Keratinocyte (primary cell): ENCODE results near the gene TWF2.

Source experiments
- EZH2 ChIP-seq: IDR thresholded peaks from one replicate; pipeline ENCODE4 v1.6.1; 2012; ENCODE audit warnings: inconsistent platforms, mild to moderate bottlenecking, low read length, moderate library complexity
- TF ChIP-seq, protein P1 (sequence below), 3 experiments: IDR thresholded peaks in 1 of 3; conservative IDR thresholded peaks in 1 of 3; optimal IDR thresholded peaks in 1 of 3; 2 replicates in 2 of 3; 3 replicates in 1 of 3; pipeline versions ENCODE3 to v1.5.1; 2011; ENCODE audit warnings: low read length in 3 of 3, mild to moderate bottlenecking in 3 of 3, moderate library complexity in 2 of 3, control low read depth in 1 of 3, inconsistent platforms in 1 of 3; ENCODE audit not compliant: insufficient read depth in 2 of 3; ENCODE audit errors: extremely low read depth in 1 of 3

DNA sequence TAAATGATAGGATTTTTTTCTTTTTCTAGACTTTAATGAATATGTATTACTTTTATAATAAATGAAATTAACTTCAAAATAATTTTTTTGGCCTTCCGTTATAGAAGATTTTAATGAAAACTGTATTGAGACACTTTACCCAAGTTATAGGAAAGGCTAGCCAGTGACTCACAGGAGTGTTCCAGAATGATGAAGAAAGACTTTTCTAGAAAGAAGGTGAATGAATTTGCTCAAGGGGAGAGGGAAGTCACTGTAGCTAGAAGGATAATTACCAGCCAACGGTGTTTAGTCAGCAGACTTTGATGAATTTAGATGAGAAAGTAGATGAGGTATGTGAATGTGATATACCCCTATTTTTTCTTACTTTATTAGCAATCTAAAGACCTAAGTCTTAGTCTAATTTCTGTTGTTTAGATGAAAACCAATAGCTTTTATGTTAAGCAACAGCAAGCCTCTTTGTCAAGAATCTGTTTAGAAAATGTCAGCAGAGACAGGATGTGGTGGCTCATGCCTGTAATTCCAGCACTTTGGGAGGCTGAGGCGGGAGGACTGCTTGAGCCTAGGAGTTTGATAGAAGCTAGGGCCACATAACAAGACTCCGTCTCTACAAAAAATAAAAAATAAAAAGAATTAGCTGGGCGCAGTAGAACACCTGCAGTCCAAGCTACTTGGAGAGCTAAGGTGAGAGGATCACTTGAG lies 37.8 kb downstream of the TWF2 start:
- TF ChIP-seq, protein P1, sequence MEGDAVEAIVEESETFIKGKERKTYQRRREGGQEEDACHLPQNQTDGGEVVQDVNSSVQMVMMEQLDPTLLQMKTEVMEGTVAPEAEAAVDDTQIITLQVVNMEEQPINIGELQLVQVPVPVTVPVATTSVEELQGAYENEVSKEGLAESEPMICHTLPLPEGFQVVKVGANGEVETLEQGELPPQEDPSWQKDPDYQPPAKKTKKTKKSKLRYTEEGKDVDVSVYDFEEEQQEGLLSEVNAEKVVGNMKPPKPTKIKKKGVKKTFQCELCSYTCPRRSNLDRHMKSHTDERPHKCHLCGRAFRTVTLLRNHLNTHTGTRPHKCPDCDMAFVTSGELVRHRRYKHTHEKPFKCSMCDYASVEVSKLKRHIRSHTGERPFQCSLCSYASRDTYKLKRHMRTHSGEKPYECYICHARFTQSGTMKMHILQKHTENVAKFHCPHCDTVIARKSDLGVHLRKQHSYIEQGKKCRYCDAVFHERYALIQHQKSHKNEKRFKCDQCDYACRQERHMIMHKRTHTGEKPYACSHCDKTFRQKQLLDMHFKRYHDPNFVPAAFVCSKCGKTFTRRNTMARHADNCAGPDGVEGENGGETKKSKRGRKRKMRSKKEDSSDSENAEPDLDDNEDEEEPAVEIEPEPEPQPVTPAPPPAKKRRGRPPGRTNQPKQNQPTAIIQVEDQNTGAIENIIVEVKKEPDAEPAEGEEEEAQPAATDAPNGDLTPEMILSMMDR (optimal IDR thresholded peaks at IDR 0.05 in 1 of 3, IDR thresholded peaks at IDR 0.05 in 1 of 3, conservative IDR thresholded peaks at IDR 0.05 in 1 of 3; ENCODE audit: extremely low read depth in 1 of 3, insufficient read depth in 2 of 3, low read length in 3 of 3), result no peak
- no peak for TF ChIP-seq EZH2
